Glutamatergic neuron (in vitro differentiated cells): Measurements from ENCODE around the gene COMMD7. TPM values are rescaled to one million over a fixed set of nuclear protein-coding genes. Genes with fewer than 3 reads are reported as not detected.
A peak's percentile ranks its signal among the peaks of the same experiment; 100 is the strongest.

Experiments used
- DNase-seq: peaks from one replicate; pipeline ENCODE4 v3.0.0; 2022
- H3K27ac Mint-ChIP-seq: one replicate; pipeline ENCODE4 v1.8.0; 2020; ENCODE audit warnings: mild to moderate bottlenecking, mixed read lengths, inconsistent platforms; ENCODE audit not compliant: unreplicated experiment
- H3K27me3 Mint-ChIP-seq: one replicate; pipeline ENCODE4 v1.8.0; 2020; ENCODE audit warnings: mild to moderate bottlenecking, moderate library complexity, mixed read lengths, inconsistent platforms; ENCODE audit not compliant: unreplicated experiment
- H3K36me3 Mint-ChIP-seq: one replicate; pipeline ENCODE4 v1.8.0; 2020; ENCODE audit warnings: mild to moderate bottlenecking, mixed read lengths, inconsistent platforms; ENCODE audit not compliant: unreplicated experiment
- H3K4me1 Mint-ChIP-seq: one replicate; pipeline ENCODE4 v1.8.0; 2020; ENCODE audit warnings: mild to moderate bottlenecking, low read depth, mixed read lengths, inconsistent platforms; ENCODE audit not compliant: unreplicated experiment
- H3K4me3 Mint-ChIP-seq: one replicate; pipeline ENCODE4 v1.8.0; 2020; ENCODE audit warnings: mild to moderate bottlenecking, mixed read lengths, inconsistent platforms; ENCODE audit not compliant: unreplicated experiment
- H3K9me3 Mint-ChIP-seq: one replicate; pipeline ENCODE4 v1.8.0; 2020; ENCODE audit warnings: mild to moderate bottlenecking, moderate library complexity, mixed read lengths, inconsistent platforms; ENCODE audit not compliant: unreplicated experiment
- CTCF ChIP-seq: fragments of 200-600 bp; sonication (generic); IDR thresholded peaks from one replicate; pipeline ENCODE4 v1.5.0; 2021; ENCODE audit not compliant: partially characterized antibody, unreplicated experiment
- long read RNA-seq: library from polyadenylated mRNA; unstranded; transcript quantifications from one replicate; pipeline ENCODE4 v2.0.0, GENCODE V29; 2020; ENCODE audit not compliant: unreplicated experiment
- total RNA-seq: library from RNA; stranded (reverse); fragmentation: NEBNext Ultra II Directional; extraction: Animal tissue kit (Norgen Biotek cat#: 25700); gene quantifications from one replicate; pipeline ENCODE4 v1.2.1, GENCODE V29; 2021; ENCODE audit not compliant: unreplicated experiment

COMMD7 gene
- total RNA-seq = 71.5 TPM
- long read RNA-seq, transcript COMMD7-202 (9 exons, 1,343 nt) = minor isoform, 9 of 114 reads
- long read RNA-seq, transcript COMMD7-201 (9 exons, 1,900 nt) = major isoform, 101 of 114 reads
- long read RNA-seq, partial matches to known transcripts = 1 of 114 reads
- long read RNA-seq, other reads (novel, unspliced or antisense) = 3 of 114 reads

- Mint-ChIP-seq H3K4me3 (peak within 1 kb of the TSS; percentile 98), H3K27ac (peak within 1 kb of the TSS; percentile 82), H3K27me3 (peaks cover 15% of the 10 kb centered on the region), H3K9me3 (peaks cover 11% of the 10 kb centered on the region), H3K36me3 (no peaks in the 10 kb centered on the region), H3K4me1 (peaks cover 8% of the 10 kb centered on the region)
- TF ChIP-seq CTCF = no peak
- DNase-seq = peak; percentile 91
Observed at GRCh38 chr20:32743237-32744112, at the start of gene COMMD7. COMMD7 (minus strand) TSS chr20:32743467; CDS start chr20:32743391, 76 bp downstream.

- Mint-ChIP-seq H3K27ac (no peak overlapping the region), H3K27me3 (peaks cover 1% of the 10 kb centered on the region), H3K4me1 (peaks cover 19% of the 10 kb centered on the region), H3K9me3 (peaks cover 4% of the 10 kb centered on the region), H3K4me3 (no peak overlapping the region), H3K36me3 (peaks cover 1% of the 10 kb centered on the region)
- DNase-seq = no peak
- TF ChIP-seq CTCF = peak; percentile 58
Observed at GRCh38 chr20:32792731-32793458, 49.6 kb upstream of the COMMD7 start.

GRCh38 chr20:32792316-32792715 lies 49.0 kb upstream of the COMMD7 start:
- no peak overlapping the region for H3K27ac Mint-ChIP-seq
- H3K4me3 Mint-ChIP-seq = no peak overlapping the region
- H3K27me3 Mint-ChIP-seq = peaks cover 4% of the 10 kb centered on the region
- DNase-seq = no peak
- H3K4me1 Mint-ChIP-seq = peaks cover 19% of the 10 kb centered on the region
- no peak for TF ChIP-seq CTCF
- H3K9me3 Mint-ChIP-seq = peaks cover 4% of the 10 kb centered on the region
- H3K36me3 Mint-ChIP-seq = peaks cover 5% of the 10 kb centered on the region

GRCh38 chr20:32790751-32791057 lies 47.4 kb upstream of the COMMD7 start:
- Mint-ChIP-seq H3K9me3 (peaks cover 2% of the 10 kb centered on the region), H3K27ac (peak overlapping the region; percentile 22), H3K4me1 (peaks cover 17% of the 10 kb centered on the region), H3K4me3 (no peak overlapping the region), H3K27me3 (peaks cover 4% of the 10 kb centered on the region), H3K36me3 (peaks cover 12% of the 10 kb centered on the region)
- DNase-seq = no peak
- TF ChIP-seq CTCF = no peak
